Measurements from ENCODE around the gene PCDHGA3. TPM values are rescaled to one million over a fixed set of nuclear protein-coding genes. Genes with fewer than 3 reads are reported as not detected.
"Not testable (repeated sequence)": the region's sequence is repeated elsewhere in the genome, so short reads cannot be mapped to it uniquely, and the experiment has no call there.

Gene PCDHGA3
- total RNA-seq, 2 experiments from 2014 or later: 0.25 to 0.36 TPM

GRCh38 chr5:141338538-141339306 lies 4.9 kb upstream of the PCDHGA3 start, which contains the start of gene PCDHGA2:
Gene PCDHGA2, plus strand, starts transcription at chr5:141338760.
- H3K4me3 ChIP-seq (ENCODE audit: low read depth, low read length, poor library complexity, severe bottlenecking): no peak within 1 kb of the TSS
- no peak within 1 kb of the TSS for H3K27ac ChIP-seq (ENCODE audit: low read depth, low read length, poor library complexity, severe bottlenecking)
- H3K79me2 ChIP-seq (ENCODE audit: insufficient read depth, low read depth, low read length): no peaks in the 10 kb centered on the region
- no peaks in the 10 kb centered on the region for H3K9me3 ChIP-seq (ENCODE audit: low read length)
- ChIA-PET POLR2A (interaction anchor here (1.2 to 1.3 kb wide), 2 partner anchors 8 to 18 kb away, joined by 4 to 5 read pairs; partner anchors contain the start of genes PCDHGA1 and TAF7), CTCF (ENCODE audit: unreplicated experiment) (no interaction called here)
- no TSS peak for BruUV-seq (replicated peaks)
- TF ChIP-seq, protein P1, sequence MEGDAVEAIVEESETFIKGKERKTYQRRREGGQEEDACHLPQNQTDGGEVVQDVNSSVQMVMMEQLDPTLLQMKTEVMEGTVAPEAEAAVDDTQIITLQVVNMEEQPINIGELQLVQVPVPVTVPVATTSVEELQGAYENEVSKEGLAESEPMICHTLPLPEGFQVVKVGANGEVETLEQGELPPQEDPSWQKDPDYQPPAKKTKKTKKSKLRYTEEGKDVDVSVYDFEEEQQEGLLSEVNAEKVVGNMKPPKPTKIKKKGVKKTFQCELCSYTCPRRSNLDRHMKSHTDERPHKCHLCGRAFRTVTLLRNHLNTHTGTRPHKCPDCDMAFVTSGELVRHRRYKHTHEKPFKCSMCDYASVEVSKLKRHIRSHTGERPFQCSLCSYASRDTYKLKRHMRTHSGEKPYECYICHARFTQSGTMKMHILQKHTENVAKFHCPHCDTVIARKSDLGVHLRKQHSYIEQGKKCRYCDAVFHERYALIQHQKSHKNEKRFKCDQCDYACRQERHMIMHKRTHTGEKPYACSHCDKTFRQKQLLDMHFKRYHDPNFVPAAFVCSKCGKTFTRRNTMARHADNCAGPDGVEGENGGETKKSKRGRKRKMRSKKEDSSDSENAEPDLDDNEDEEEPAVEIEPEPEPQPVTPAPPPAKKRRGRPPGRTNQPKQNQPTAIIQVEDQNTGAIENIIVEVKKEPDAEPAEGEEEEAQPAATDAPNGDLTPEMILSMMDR (conservative IDR thresholded peaks at IDR 0.05; ENCODE audit: low read length): peak; percentile 79
- TF ChIP-seq EZH2phosphoT487 (IDR thresholded peaks at IDR 0.05; ENCODE audit: borderline replicate concordance, low read depth, low read length): no peak
- H3K4me1 ChIP-seq (ENCODE audit: insufficient read depth, low read length, poor library complexity, severe bottlenecking): no peaks in the 10 kb centered on the region
- no peak within 1 kb of the TSS for H2AFZ ChIP-seq (ENCODE audit: low read length)
- DNase-seq (ENCODE audit: low spot score): peak; percentile 46
- no peak within 1 kb of the TSS for H3K4me2 ChIP-seq (ENCODE audit: low read length)
- H3K9me2 ChIP-seq (ENCODE audit: insufficient read depth, low read length): no peaks in the 10 kb centered on the region
- H3K36me3 ChIP-seq (ENCODE audit: insufficient read depth, low read length): no peaks in the 10 kb centered on the region
- H4K20me1 ChIP-seq (ENCODE audit: insufficient read depth, low read length): no peaks in the 10 kb centered on the region
- intact Hi-C loops (cut with micrococcal nuclease; ENCODE audit: unreplicated experiment): no loop called here

DNA sequence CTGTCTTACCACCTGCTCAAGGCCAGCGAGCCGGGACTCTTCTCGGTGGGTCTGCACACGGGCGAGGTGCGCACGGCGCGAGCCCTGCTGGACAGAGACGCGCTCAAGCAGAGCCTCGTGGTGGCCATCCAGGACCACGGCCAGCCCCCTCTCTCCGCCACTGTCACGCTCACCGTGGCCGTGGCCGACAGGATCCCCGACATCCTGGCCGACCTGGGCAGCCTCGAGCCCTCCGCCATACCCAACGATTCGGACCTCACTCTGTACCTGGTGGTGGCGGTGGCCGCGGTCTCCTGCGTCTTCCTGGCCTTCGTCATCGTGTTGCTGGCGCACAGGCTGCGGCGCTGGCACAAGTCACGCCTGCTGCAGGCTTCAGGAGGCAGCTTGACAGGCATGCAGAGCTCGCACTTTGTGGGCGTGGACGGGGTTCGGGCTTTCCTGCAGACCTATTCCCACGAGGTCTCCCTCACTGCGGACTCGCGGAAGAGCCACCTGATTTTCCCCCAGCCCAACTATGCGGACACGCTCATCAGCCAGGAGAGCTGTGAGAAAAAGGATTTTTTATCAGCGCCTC lies 2.8 kb upstream of the PCDHGA3 start:
- BruUV-seq (replicated peaks); H3K36me3 ChIP-seq (ENCODE audit: insufficient read depth, low read length); POLR2A ChIA-PET; H3K4me3 ChIP-seq (ENCODE audit: low read depth, low read length, poor library complexity, severe bottlenecking); H4K20me1 ChIP-seq (ENCODE audit: insufficient read depth, low read length); H3K9me2 ChIP-seq (ENCODE audit: insufficient read depth, low read length); H2AFZ ChIP-seq (ENCODE audit: low read length); DNase-seq (ENCODE audit: low spot score); H3K27ac ChIP-seq (ENCODE audit: low read depth, low read length, poor library complexity, severe bottlenecking); H3K9me3 ChIP-seq (ENCODE audit: low read length); CTCF ChIA-PET (ENCODE audit: unreplicated experiment); H3K79me2 ChIP-seq (ENCODE audit: insufficient read depth, low read depth, low read length); intact Hi-C loops (cut with micrococcal nuclease; ENCODE audit: unreplicated experiment); H3K4me1 ChIP-seq (ENCODE audit: insufficient read depth, low read length, poor library complexity, severe bottlenecking); H3K4me2 ChIP-seq (ENCODE audit: low read length): not testable (repeated sequence)

DNA sequence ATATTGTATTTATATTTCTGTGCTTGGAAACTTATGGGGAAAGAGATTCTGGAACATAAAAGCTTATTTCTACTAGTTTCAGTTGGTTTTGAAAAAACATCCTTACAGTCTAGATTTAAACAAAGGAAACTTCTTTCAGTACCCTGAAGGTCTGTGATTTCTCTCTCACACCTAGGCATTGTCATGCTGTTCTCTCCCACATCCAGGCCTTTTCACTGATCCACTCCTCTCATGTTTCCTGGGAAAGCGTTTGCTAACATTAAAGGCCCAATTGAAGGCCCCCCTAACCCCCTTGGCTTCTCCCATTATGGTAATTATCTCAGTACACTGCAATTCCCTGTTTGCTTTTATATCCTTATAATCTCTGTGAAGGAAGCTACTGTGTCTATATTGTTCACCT lies 856 bp upstream of the PCDHGA3 start:
- H3K4me2 ChIP-seq (ENCODE audit: low read length): no peak overlapping the region
- intact Hi-C loops (cut with micrococcal nuclease; ENCODE audit: unreplicated experiment): no loop called here
- DNase-seq (ENCODE audit: low spot score): no peak
- ChIA-PET POLR2A (interaction anchor here (0.7 to 1.4 kb wide), 2 partner anchors 31 to 37 kb away, joined by 3 read pairs; no protein-coding TSS in a partner anchor), CTCF (ENCODE audit: unreplicated experiment) (interaction anchor here (1.3 kb wide), 1 partner anchor 22 kb away, joined by 3 read pairs; the partner anchor contains the start of gene TAF7)
- H2AFZ ChIP-seq (ENCODE audit: low read length): no peak overlapping the region
- H3K79me2 ChIP-seq (ENCODE audit: insufficient read depth, low read depth, low read length): no peaks in the 10 kb centered on the region
- no peak for TF ChIP-seq EZH2phosphoT487 (IDR thresholded peaks at IDR 0.05; ENCODE audit: borderline replicate concordance, low read depth, low read length)
- TF ChIP-seq, protein P1 (conservative IDR thresholded peaks at IDR 0.05; ENCODE audit: low read length): no peak
- H3K36me3 ChIP-seq (ENCODE audit: insufficient read depth, low read length): no peaks in the 10 kb centered on the region
- H3K4me1 ChIP-seq (ENCODE audit: insufficient read depth, low read length, poor library complexity, severe bottlenecking): no peaks in the 10 kb centered on the region
- H3K9me3 ChIP-seq (ENCODE audit: low read length): no peaks in the 10 kb centered on the region
- H3K9me2 ChIP-seq (ENCODE audit: insufficient read depth, low read length): no peaks in the 10 kb centered on the region
- no TSS peak for BruUV-seq (replicated peaks)
- no peak overlapping the region for H3K4me3 ChIP-seq (ENCODE audit: low read depth, low read length, poor library complexity, severe bottlenecking)
- no peak overlapping the region for H3K27ac ChIP-seq (ENCODE audit: low read depth, low read length, poor library complexity, severe bottlenecking)
- no peaks in the 10 kb centered on the region for H4K20me1 ChIP-seq (ENCODE audit: insufficient read depth, low read length)
